HG03520 (cell line): Measurements from ENCODE around the gene ANGEL1.

Source experiments
- ATAC-seq: cut with Tn5 transposase; IDR thresholded peaks from one replicate; pipeline ENCODE4 v1.9.1; 2021; ENCODE audit warnings: mild to moderate bottlenecking, moderate library complexity; ENCODE audit not compliant: unreplicated experiment

Gene ANGEL1

GRCh38 chr14:76779221-76780057 lies 33.2 kb downstream of the ANGEL1 start:
- ATAC-seq, result no peak

- no peak for ATAC-seq
Measured at GRCh38 chr14:76778546-76779215, 34.0 kb downstream of the ANGEL1 start.

GRCh38 chr14:76777721-76778120 lies 35.0 kb downstream of the ANGEL1 start:
- no peak for ATAC-seq

GRCh38 chr14:76776428-76777251 lies 36.0 kb downstream of the ANGEL1 start:
- ATAC-seq, result no peak

- ATAC-seq, result no peak
Measured at GRCh38 chr14:76775695-76776427, 36.8 kb downstream of the ANGEL1 start.

GRCh38 chr14:76774821-76775694 lies 37.6 kb downstream of the ANGEL1 start:
- ATAC-seq, result no peak

- ATAC-seq, result no peak
Measured at GRCh38 chr14:76773956-76774820, 38.5 kb downstream of the ANGEL1 start.

GRCh38 chr14:76773188-76773885 lies 39.3 kb downstream of the ANGEL1 start:
- ATAC-seq, result no peak

- ATAC-seq, result no peak
Measured at GRCh38 chr14:76772300-76773187, 40.1 kb downstream of the ANGEL1 start.

GRCh38 chr14:76771437-76771980 lies 41.2 kb downstream of the ANGEL1 start:
- no peak for ATAC-seq

- ATAC-seq, result no peak
Measured at GRCh38 chr14:76770521-76771436, 41.9 kb downstream of the ANGEL1 start.

- ATAC-seq, result no peak
Measured at GRCh38 chr14:76769636-76770292, 42.9 kb downstream of the ANGEL1 start.

- no peak for ATAC-seq
Measured at GRCh38 chr14:76768671-76769500, 43.8 kb downstream of the ANGEL1 start.
